ENCODE results near the gene OTOGL.
A peak's percentile ranks its signal among the peaks of the same experiment; 100 is the strongest.

Gene OTOGL

GRCh38 chr12:80268924-80269749, 169.8 kb downstream of the OTOGL start:
- Histone ChIP-seq H3K27me3 (ENCODE audit: insufficient read depth, poor library complexity, severe bottlenecking) (no peaks in the 10 kb centered on the region), H3K4me3 (replicated peaks; ENCODE audit: insufficient read depth, low read length) (no peak overlapping the region), H3K27ac (replicated peaks) (no peak overlapping the region)
- no peak for DNase-seq (ENCODE audit: low read depth in 1 of 2, low spot score in 1 of 2)
- TF ChIP-seq POLR2AphosphoS5 (IDR thresholded peaks at IDR 0.05; ENCODE audit: low read depth), result no peak
- TF ChIP-seq GABPA (IDR thresholded peaks at IDR 0.05; ENCODE audit: low read depth), result no peak
- no peak for TF ChIP-seq CTCF (IDR thresholded peaks at IDR 0.05; ENCODE audit: insufficient read depth, low read length)
- no peak for TF ChIP-seq REST (IDR thresholded peaks at IDR 0.05; ENCODE audit: insufficient replicate concordance, low read depth)
- no peak for TF ChIP-seq SPI1 (IDR thresholded peaks at IDR 0.05; ENCODE audit: borderline replicate concordance, low read depth)

DNA sequence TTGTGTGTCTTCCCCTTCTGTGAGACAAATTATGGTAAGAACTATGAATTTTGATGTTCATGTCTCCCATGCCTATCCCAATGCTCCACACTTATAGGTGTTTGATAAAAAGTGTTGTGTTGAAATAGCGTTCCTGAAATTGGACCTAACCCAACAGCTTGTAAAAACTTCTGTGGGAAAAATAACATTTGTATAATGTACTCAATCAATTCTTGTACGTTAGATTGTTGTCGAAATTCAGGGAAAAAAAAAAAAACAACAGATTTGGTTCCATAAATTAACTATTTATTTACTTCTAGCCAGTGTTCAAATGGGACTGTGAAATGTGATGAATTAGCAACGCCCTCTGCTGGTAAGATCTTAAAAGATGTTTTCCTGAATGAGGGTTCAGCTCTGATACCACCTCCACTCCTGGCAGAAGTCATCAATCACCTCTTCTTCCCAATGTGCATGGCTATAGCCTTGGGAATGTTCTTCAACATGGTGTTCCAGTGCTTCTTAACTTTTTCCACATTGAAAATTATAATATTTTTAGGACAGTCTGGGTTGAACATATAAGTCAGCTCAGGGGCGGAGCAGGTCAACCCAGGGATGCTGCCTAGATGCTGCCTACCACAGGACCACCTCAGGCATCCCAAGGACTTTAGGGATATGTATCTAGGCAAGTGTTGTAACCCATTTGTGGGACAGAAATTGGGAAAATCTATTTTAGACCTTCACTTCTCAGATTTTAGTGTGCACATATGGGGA, 170.6 kb downstream of the OTOGL start:
- no peak overlapping the region for H3K4me3 ChIP-seq (replicated peaks; ENCODE audit: insufficient read depth, low read length)
- TF ChIP-seq CTCF (IDR thresholded peaks at IDR 0.05; ENCODE audit: insufficient read depth, low read length) (peak; percentile 17), POLR2AphosphoS5 (IDR thresholded peaks at IDR 0.05; ENCODE audit: low read depth) (no peak), GABPA (IDR thresholded peaks at IDR 0.05; ENCODE audit: low read depth) (no peak)
- DNase-seq (ENCODE audit: low read depth in 1 of 2, low spot score in 1 of 2), result peak in 1 of 2 experiments; percentile 2
- no peaks in the 10 kb centered on the region for H3K27me3 ChIP-seq (ENCODE audit: insufficient read depth, poor library complexity, severe bottlenecking)
- no peak overlapping the region for H3K27ac ChIP-seq (replicated peaks)

- TF ChIP-seq CTCF (IDR thresholded peaks at IDR 0.05; ENCODE audit: insufficient read depth, low read length) (no peak), REST (IDR thresholded peaks at IDR 0.05; ENCODE audit: insufficient replicate concordance, low read depth) (no peak), SPI1 (IDR thresholded peaks at IDR 0.05; ENCODE audit: borderline replicate concordance, low read depth) (no peak), GABPA (IDR thresholded peaks at IDR 0.05; ENCODE audit: low read depth) (no peak), POLR2AphosphoS5 (IDR thresholded peaks at IDR 0.05; ENCODE audit: low read depth) (no peak)
- Histone ChIP-seq H3K4me3 (replicated peaks; ENCODE audit: insufficient read depth, low read length) (no peak overlapping the region), H3K27me3 (ENCODE audit: insufficient read depth, poor library complexity, severe bottlenecking) (no peaks in the 10 kb centered on the region), H3K27ac (replicated peaks) (no peak overlapping the region)
- no peak for DNase-seq (ENCODE audit: low read depth in 1 of 2, low spot score in 1 of 2)
These were observed 172.4 kb downstream of the OTOGL start for GRCh38 chr12:80271780-80272179.
